Aorta (tissue), 5 donors: ENCODE measurements around the gene RAB1B. TPM values are rescaled to one million over a fixed set of nuclear protein-coding genes. Genes with fewer than 3 reads are reported as not detected.

ENCODE experiments used
- ATAC-seq: fragments of 200-7000 bp; cut with Tn5 transposase; one replicate; pipeline ENCODE4 v1.9.1; 2022; ENCODE audit warnings: moderate library complexity; ENCODE audit not compliant: low FRiP score
- DNase-seq, 2 donors: peaks; one replicate each; pipeline ENCODE4 v3.0.0-alpha.2; 2020
- H3K27ac ChIP-seq, 2 donors: one replicate each; pipeline ENCODE4 v1.5.1; 2013; ENCODE audit warnings: low read length in 2 of 2, mild to moderate bottlenecking in 2 of 2, moderate library complexity in 2 of 2, control low read depth in 1 of 2, inconsistent platforms in 1 of 2, low read depth in 1 of 2
- H3K27me3 ChIP-seq, 2 donors: one replicate each; pipeline ENCODE4 v1.6.1; 2013; ENCODE audit warnings: control low read depth in 1 of 2, low read length in 1 of 2, mild to moderate bottlenecking in 1 of 2, moderate library complexity in 1 of 2; ENCODE audit not compliant: insufficient read depth in 2 of 2, control insufficient read depth in 1 of 2
- H3K36me3 ChIP-seq, 2 donors: one replicate each; pipeline ENCODE4 v1.6.1; 2013; ENCODE audit warnings: control low read depth in 1 of 2, low read length in 1 of 2, mild to moderate bottlenecking in 1 of 2; ENCODE audit not compliant: insufficient read depth in 2 of 2, control insufficient read depth in 1 of 2
- H3K4me1 ChIP-seq, 2 donors: one replicate each; pipeline ENCODE4 v1.6.1; 2013; ENCODE audit warnings: low read length in 2 of 2, control low read depth in 1 of 2, mild to moderate bottlenecking in 1 of 2, moderate library complexity in 1 of 2; ENCODE audit not compliant: insufficient read depth in 2 of 2, control insufficient read depth in 1 of 2
- H3K4me3 ChIP-seq, 2 donors: one replicate each; pipeline ENCODE4 v1.5.1; 2013; ENCODE audit warnings: low read length in 2 of 2, control low read depth in 1 of 2, mild to moderate bottlenecking in 1 of 2
- H3K9me3 ChIP-seq: one replicate; pipeline ENCODE4 v1.6.1; 2013; ENCODE audit warnings: mild to moderate bottlenecking, low read length; ENCODE audit not compliant: control insufficient read depth
- WGBS, 2 donors: extraction: QIAGEN DNeasy Blood & Tissue Kit; methylation state at CpG; one replicate each; pipeline ENCODE4 v1.1.7; 2013; 5-methylcytosine and 5-hydroxymethylcytosine counted together
- intact Hi-C, 2 donors: fragments of 100-400 bp; cut with DNase I; formaldehyde crosslinking; loops; one replicate each; pipeline versions ENCODE4 v1.14.2 to v1.15.0; 2022
- polyA plus RNA-seq, 2 donors: library from polyadenylated mRNA; stranded (reverse); fragments of 200-250 nt; gene quantifications; one replicate each; pipeline ENCODE4 v1.2.3, GENCODE V29; 2013
- total RNA-seq, 2 donors: library from RNA; stranded (reverse); fragmentation: NEBNext Ultra II Directional; extraction: Animal tissue kit (Norgen Biotek cat#: 25700); gene quantifications; one replicate each; pipeline ENCODE4 v1.2.1, GENCODE V29; 2021
- donor health status: healthy with polysubstance abuse.
- donor health status: Bipolar disorder and iron deficiency.
- donor health status: DM: no; HTN: no; CAD: no.
- donor health status: DM: no; HTN: no; CAD: no.
- donor health status: DM: yes; HTN: yes; CAD: no.

RAB1B gene
- total and polyA plus RNA-seq, 4 donors = 102 to 130 (median 118) TPM

DNA sequence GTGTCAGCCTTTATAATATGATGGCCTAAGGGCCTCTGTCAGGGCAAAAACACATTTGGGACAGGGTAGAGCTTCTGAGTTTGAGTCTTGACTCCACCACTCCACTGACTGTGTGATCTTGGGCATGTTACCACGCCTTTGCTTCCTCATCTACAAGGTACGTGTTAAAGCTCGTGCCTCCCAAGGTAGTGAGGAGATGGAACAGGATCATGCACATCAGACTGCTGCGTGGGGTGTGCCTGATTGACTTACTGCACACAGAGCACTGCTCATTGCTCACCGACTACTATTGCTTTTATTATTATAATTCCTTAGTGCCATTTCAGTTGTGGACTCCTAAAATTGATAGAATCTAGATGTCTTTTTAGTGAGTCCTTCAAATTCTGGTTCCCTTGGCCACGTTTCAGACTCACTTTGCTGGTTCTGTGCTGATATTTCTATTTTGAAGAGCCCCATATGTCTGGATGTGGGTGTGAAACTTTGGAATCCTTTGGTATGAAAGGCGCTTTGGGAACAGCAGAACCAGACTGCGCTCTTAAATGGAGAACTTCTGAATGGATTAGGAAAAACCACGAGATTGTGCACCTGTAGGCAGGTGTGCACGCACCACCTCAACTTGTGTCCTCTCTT, 44.1 kb upstream of the RAB1B start:
- H3K36me3 ChIP-seq = peaks cover 0 to 4% of the 10 kb centered on the region in 2 donors
- no peak overlapping the region for H3K4me3 ChIP-seq
- H3K9me3 ChIP-seq = no peaks in the 10 kb centered on the region
- intact Hi-C loops = no loop called here
- DNase-seq (peak; percentile 0 to 14), ATAC-seq (no peak)
- H3K27me3 ChIP-seq = no peaks in the 10 kb centered on the region
- H3K4me1 ChIP-seq = no peaks in the 10 kb centered on the region
- H3K27ac ChIP-seq = no peak overlapping the region
- WGBS, 2 donors = 94 to 95% methylated on average over 10 of the region's 10 CpGs

- Histone ChIP-seq H3K4me3 (no peak overlapping the region), H3K27me3 (no peaks in the 10 kb centered on the region), H3K4me1 (no peaks in the 10 kb centered on the region), H3K9me3 (no peaks in the 10 kb centered on the region), H3K36me3 (peaks cover 0 to 4% of the 10 kb centered on the region in 2 donors), H3K27ac (no peak overlapping the region)
- 69 to 76% methylated on average over 2 of the region's 2 CpGs for WGBS, 2 donors
- ATAC-seq = no peak
- intact Hi-C loops = no loop called here
- no peak for DNase-seq
Observed at GRCh38 chr11:66225066-66225465, 43.4 kb upstream of the RAB1B start.

DNA sequence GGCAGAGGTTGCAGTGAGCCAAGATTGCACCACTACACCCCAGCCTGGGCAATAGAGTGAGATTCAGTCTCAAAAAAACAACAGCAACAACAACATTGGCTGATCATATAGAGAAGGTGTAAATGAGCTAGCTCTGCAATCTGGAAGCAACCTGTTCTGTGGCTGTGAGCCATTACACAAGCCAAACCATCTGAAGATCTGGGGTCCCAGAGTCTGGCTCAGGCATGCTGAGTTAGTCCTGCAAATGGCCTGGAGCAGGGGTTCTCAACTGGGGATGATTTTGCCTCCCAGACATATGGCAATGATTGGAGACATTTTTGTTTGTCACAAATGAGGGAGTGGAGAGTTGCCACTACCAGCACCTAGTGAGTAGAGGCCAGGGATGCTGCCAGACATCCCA, 42.3 kb upstream of the RAB1B start:
- Histone ChIP-seq H3K27ac (no peak overlapping the region), H3K9me3 (no peaks in the 10 kb centered on the region), H3K4me1 (no peaks in the 10 kb centered on the region), H3K4me3 (no peak overlapping the region), H3K27me3 (no peaks in the 10 kb centered on the region), H3K36me3 (peaks cover 0 to 8% of the 10 kb centered on the region in 2 donors)
- DNase-seq (peak; percentile 3 to 26), ATAC-seq (no peak)
- intact Hi-C loops = no loop called here

DNA sequence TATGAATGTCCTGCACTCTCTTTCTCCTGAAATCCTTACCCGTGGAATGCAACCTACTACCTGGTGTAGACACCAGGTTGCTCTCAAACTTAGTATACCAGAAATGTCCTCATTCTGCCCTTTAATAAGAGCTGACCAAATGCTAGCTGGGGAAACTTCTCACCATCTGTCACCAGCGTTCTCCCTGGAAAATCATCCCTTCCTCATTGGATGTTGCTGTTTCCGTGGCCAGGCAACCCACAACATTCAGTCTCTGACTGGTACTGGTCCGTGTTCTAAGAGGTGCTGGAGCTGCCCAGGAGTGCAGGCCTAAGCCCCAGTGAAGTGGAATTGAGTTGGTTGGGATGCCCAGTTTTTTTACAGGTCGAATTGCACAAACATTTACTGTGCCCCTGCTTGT, 40.7 kb upstream of the RAB1B start:
- WGBS, 2 donors = 86 to 87% methylated on average over 5 of the region's 5 CpGs
- intact Hi-C loops = no loop called here
- peaks cover 0 to 8% of the 10 kb centered on the region in 2 donors for H3K36me3 ChIP-seq

DNA sequence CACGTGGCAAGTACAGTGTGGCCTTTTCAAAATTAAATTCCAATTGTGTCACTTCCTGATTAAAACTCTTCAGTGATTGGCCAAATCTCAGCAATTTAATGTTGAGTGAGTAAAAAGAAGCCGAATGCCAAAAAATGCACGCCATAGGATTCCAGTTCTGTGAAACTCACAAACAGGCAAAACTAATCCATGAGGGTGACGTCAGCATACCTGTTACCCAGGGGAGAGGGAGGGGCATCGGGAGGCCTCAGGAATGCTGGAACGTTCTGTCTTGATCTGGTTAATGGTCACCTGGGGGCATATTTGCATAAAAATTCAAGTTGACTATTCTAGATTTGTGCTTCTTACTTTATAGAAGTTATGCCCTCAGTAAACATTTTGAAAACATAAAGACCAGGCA, 39.9 kb upstream of the RAB1B start:
- WGBS, 2 donors = 76 to 82% methylated on average over 6 of the region's 6 CpGs
- Histone ChIP-seq H3K27ac (no peak overlapping the region), H3K9me3 (no peaks in the 10 kb centered on the region), H3K36me3 (peaks cover 0 to 10% of the 10 kb centered on the region in 2 donors), H3K4me1 (no peaks in the 10 kb centered on the region), H3K4me3 (no peak overlapping the region), H3K27me3 (no peaks in the 10 kb centered on the region)
- ATAC-seq = no peak
- intact Hi-C loops = no loop called here
- no peak for DNase-seq

More for the DNA sequence above, 40.7 kb upstream of the RAB1B start:
- Histone ChIP-seq H3K9me3 (no peaks in the 10 kb centered on the region), H3K4me3 (no peak overlapping the region), H3K4me1 (no peaks in the 10 kb centered on the region), H3K27me3 (no peaks in the 10 kb centered on the region), H3K27ac (no peak overlapping the region)
- no peak for DNase-seq
- no peak for ATAC-seq

DNA sequence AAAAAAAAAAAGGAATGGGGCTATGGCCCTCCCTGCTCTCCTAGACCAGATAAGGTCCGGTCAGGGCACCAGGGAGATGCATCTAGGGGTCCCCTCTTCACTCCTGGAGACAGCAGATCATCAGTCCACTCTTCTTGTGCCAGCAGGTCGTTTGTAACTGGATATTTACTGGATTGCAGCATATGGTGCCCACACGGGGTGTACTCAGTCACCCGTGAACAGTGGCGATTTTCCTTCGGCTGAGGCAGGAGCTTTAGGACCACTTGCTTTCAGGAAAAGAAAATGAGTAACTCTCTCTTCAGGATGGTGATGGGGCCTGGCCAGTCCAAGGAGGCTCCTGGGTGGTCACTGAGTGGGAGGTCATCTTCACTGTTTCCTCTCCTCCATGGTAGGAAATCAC, 38.3 kb upstream of the RAB1B start:
- Histone ChIP-seq H3K4me3 (no peak overlapping the region), H3K27ac (no peak overlapping the region), H3K36me3 (peaks cover 0 to 10% of the 10 kb centered on the region in 2 donors), H3K4me1 (no peaks in the 10 kb centered on the region), H3K27me3 (no peaks in the 10 kb centered on the region), H3K9me3 (no peaks in the 10 kb centered on the region)
- intact Hi-C loops = no loop called here
- ATAC-seq (no peak), DNase-seq (no peak)
- WGBS, 2 donors = 64 to 75% methylated on average over 6 of the region's 6 CpGs

- no peak for DNase-seq
- H3K27me3 ChIP-seq = no peaks in the 10 kb centered on the region
- no peaks in the 10 kb centered on the region for H3K9me3 ChIP-seq
- H3K27ac ChIP-seq = no peak overlapping the region
- no peaks in the 10 kb centered on the region for H3K4me1 ChIP-seq
- intact Hi-C loops = no loop called here
- 88 to 89% methylated on average over 14 of the region's 14 CpGs for WGBS, 2 donors
- H3K36me3 ChIP-seq = peaks cover 0 to 15% of the 10 kb centered on the region in 2 donors
- no peak for ATAC-seq
- no peak overlapping the region for H3K4me3 ChIP-seq
Observed at GRCh38 chr11:66230978-66231377, 37.5 kb upstream of the RAB1B start.

DNA sequence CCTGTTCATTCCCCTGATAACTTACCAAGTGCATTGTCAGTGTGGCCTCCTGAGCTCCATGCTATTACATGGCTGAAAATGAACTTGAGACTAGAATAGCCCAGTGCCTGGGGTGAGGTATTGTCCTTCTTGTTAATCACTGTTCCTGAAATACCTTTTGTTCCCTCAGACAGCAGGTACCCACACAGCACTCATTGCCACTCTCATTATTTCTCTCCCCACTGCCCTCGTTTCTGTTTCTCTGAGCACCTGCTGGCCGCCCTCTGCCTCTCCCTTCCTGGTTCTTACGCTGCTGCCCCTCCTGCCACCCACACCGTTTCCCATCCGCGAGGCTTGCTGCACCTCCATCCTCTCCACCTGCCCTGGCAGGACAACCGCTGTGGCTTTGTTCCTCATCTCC, 36.9 kb upstream of the RAB1B start:
- Histone ChIP-seq H3K27ac (no peak overlapping the region), H3K36me3 (peaks cover 0 to 15% of the 10 kb centered on the region in 2 donors), H3K4me1 (no peaks in the 10 kb centered on the region), H3K4me3 (no peak overlapping the region), H3K27me3 (no peaks in the 10 kb centered on the region), H3K9me3 (no peaks in the 10 kb centered on the region)
- ATAC-seq (no peak), DNase-seq (no peak)
- WGBS, 2 donors = 85 to 90% methylated on average over 7 of the region's 7 CpGs
- intact Hi-C loops = no loop called here

GRCh38 chr11:66232769-66233168, 35.7 kb upstream of the RAB1B start:
- no peak overlapping the region for H3K27ac ChIP-seq
- no peaks in the 10 kb centered on the region for H3K4me1 ChIP-seq
- no peaks in the 10 kb centered on the region for H3K27me3 ChIP-seq
- H3K9me3 ChIP-seq = no peaks in the 10 kb centered on the region
- WGBS, 2 donors = 85 to 87% methylated on average over 11 of the region's 11 CpGs
- intact Hi-C loops = no loop called here
- DNase-seq = no peak
- peaks cover 0 to 15% of the 10 kb centered on the region in 2 donors for H3K36me3 ChIP-seq
- ATAC-seq = no peak
- H3K4me3 ChIP-seq = no peak overlapping the region
